Stimulated activated CD8-positive, alpha-beta memory T cell treated with anti-CD3 and anti-CD28 coated beads, Interleukin-4, amount 100 ng/mL, for 48 hours (primary cell): ENCODE measurements around the gene SOHLH1.

Experiments
- DNase-seq: peaks from one replicate; pipeline ENCODE4 v3.0.0-alpha.2; 2020

SOHLH1 gene

GRCh38 chr9:135655317-135655716, 44.0 kb downstream of the SOHLH1 start:
- DNase-seq, result no peak

GRCh38 chr9:135650408-135650807, 48.9 kb downstream of the SOHLH1 start:
- DNase-seq, result no peak

GRCh38 chr9:135649508-135649907, 49.8 kb downstream of the SOHLH1 start:
- DNase-seq, result no peak

GRCh38 chr9:135648494-135649410, 50.5 kb downstream of the SOHLH1 start:
- no peak for DNase-seq

GRCh38 chr9:135647884-135648283, 51.4 kb downstream of the SOHLH1 start:
- no peak for DNase-seq

- DNase-seq, result no peak
Measured at GRCh38 chr9:135644631-135645218, 54.6 kb downstream of the SOHLH1 start.
